ENCODE data around the gene RPL10. TPM values are rescaled to one million over a fixed set of nuclear protein-coding genes. Genes with fewer than 3 reads are reported as not detected.

The RPL10 gene
- total RNA-seq, 4 donors from 2014 or later, result 4,372 to 6,501 (median 5,244) TPM

GRCh38 chrX:154430916-154431315, 32.7 kb downstream of the RPL10 start:
- peak overlapping the region in 2 of 4 donors; percentile 59 for H3K27ac ChIP-seq
- peaks cover 0 to 23% (median 0%) of the 10 kb centered on the region in 4 donors for H3K4me1 ChIP-seq
- H3K27me3 ChIP-seq, result no peaks in the 10 kb centered on the region
- WGBS, 2 donors, result 57 to 61% methylated on average over 7 of the region's 7 CpGs
- no peaks in the 10 kb centered on the region for H3K9me3 ChIP-seq
- no peak for DNase-seq (ENCODE audit: low spot score in 2 of 2)
- H3K4me3 ChIP-seq, result no peak overlapping the region
- TF ChIP-seq, protein P1, sequence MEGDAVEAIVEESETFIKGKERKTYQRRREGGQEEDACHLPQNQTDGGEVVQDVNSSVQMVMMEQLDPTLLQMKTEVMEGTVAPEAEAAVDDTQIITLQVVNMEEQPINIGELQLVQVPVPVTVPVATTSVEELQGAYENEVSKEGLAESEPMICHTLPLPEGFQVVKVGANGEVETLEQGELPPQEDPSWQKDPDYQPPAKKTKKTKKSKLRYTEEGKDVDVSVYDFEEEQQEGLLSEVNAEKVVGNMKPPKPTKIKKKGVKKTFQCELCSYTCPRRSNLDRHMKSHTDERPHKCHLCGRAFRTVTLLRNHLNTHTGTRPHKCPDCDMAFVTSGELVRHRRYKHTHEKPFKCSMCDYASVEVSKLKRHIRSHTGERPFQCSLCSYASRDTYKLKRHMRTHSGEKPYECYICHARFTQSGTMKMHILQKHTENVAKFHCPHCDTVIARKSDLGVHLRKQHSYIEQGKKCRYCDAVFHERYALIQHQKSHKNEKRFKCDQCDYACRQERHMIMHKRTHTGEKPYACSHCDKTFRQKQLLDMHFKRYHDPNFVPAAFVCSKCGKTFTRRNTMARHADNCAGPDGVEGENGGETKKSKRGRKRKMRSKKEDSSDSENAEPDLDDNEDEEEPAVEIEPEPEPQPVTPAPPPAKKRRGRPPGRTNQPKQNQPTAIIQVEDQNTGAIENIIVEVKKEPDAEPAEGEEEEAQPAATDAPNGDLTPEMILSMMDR (IDR thresholded peaks at IDR 0.05), result no peak
- no peak for TF ChIP-seq POLR2A (IDR thresholded peaks at IDR 0.05)
- no peak for TF ChIP-seq EP300 (IDR thresholded peaks at IDR 0.05)
- peaks cover 0 to 40% (median 0%) of the 10 kb centered on the region in 3 donors for H3K36me3 ChIP-seq

GRCh38 chrX:154431341-154431740, 33.2 kb downstream of the RPL10 start:
- H3K4me1 ChIP-seq, result peaks cover 0 to 26% (median 0%) of the 10 kb centered on the region in 4 donors
- H3K36me3 ChIP-seq, result peaks cover 0 to 40% (median 0%) of the 10 kb centered on the region in 3 donors
- no peaks in the 10 kb centered on the region for H3K27me3 ChIP-seq
- whole genome bisulfite sequencing, 2 donors, result 64% methylated on average over 5 of the region's 5 CpGs
- TF ChIP-seq, protein P1 (IDR thresholded peaks at IDR 0.05), result no peak
- TF ChIP-seq EP300 (IDR thresholded peaks at IDR 0.05) (no peak), POLR2A (IDR thresholded peaks at IDR 0.05) (no peak)
- no peak for DNase-seq (ENCODE audit: low spot score in 2 of 2)
- H3K27ac ChIP-seq, result peak overlapping the region in 1 of 4 donors; percentile 59
- no peaks in the 10 kb centered on the region for H3K9me3 ChIP-seq
- no peak overlapping the region for H3K4me3 ChIP-seq

- Histone ChIP-seq H3K36me3 (peaks cover 0 to 40% (median 0%) of the 10 kb centered on the region in 3 donors), H3K27me3 (no peaks in the 10 kb centered on the region), H3K9me3 (no peaks in the 10 kb centered on the region), H3K4me1 (peaks cover 0 to 24% (median 0%) of the 10 kb centered on the region in 4 donors), H3K27ac (peak overlapping the region in 1 of 4 donors; percentile 33), H3K4me3 (no peak overlapping the region)
- no peak for DNase-seq (ENCODE audit: low spot score in 2 of 2)
- TF ChIP-seq EP300 (IDR thresholded peaks at IDR 0.05) (no peak), POLR2A (IDR thresholded peaks at IDR 0.05) (no peak)
- TF ChIP-seq, protein P1 (IDR thresholded peaks at IDR 0.05), result no peak
- 92 to 100% methylated on average over 2 to 4 of the region's 8 CpGs for WGBS, 2 donors
These were observed 34.0 kb downstream of the RPL10 start for GRCh38 chrX:154432210-154432609.

- TF ChIP-seq, protein P1 (IDR thresholded peaks at IDR 0.05), result no peak
- TF ChIP-seq POLR2A (IDR thresholded peaks at IDR 0.05), result no peak
- no peak for TF ChIP-seq EP300 (IDR thresholded peaks at IDR 0.05)
These were observed 35.4 kb downstream of the RPL10 start for GRCh38 chrX:154433605-154434004.

GRCh38 chrX:154434394-154435168, 36.4 kb downstream of the RPL10 start:
- Histone ChIP-seq H3K4me1 (peaks cover 0 to 31% (median 0%) of the 10 kb centered on the region in 4 donors), H3K4me3 (no peak overlapping the region), H3K27me3 (no peaks in the 10 kb centered on the region), H3K9me3 (no peaks in the 10 kb centered on the region), H3K27ac (no peak overlapping the region), H3K36me3 (peaks cover 0 to 40% (median 0%) of the 10 kb centered on the region in 3 donors)
- TF ChIP-seq, protein P1 (IDR thresholded peaks at IDR 0.05), result no peak
- TF ChIP-seq EP300 (IDR thresholded peaks at IDR 0.05), result no peak
- TF ChIP-seq POLR2A (IDR thresholded peaks at IDR 0.05), result no peak
- no peak for DNase-seq (ENCODE audit: low spot score in 2 of 2)
- WGBS, 2 donors, result 79 to 91% methylated on average over 4 to 7 of the region's 7 CpGs

More at GRCh38 chrX:154433605-154434004, 35.4 kb downstream of the RPL10 start:
- peaks cover 0 to 26% (median 0%) of the 10 kb centered on the region in 4 donors for H3K4me1 ChIP-seq
- no peak overlapping the region for H3K4me3 ChIP-seq
- no peaks in the 10 kb centered on the region for H3K9me3 ChIP-seq
- H3K27ac ChIP-seq, result no peak overlapping the region
- H3K27me3 ChIP-seq, result no peaks in the 10 kb centered on the region
- H3K36me3 ChIP-seq, result peaks cover 0 to 40% (median 0%) of the 10 kb centered on the region in 3 donors
- 86 to 100% methylated on average over 3 to 7 of the region's 7 CpGs for WGBS, 2 donors
- DNase-seq (ENCODE audit: low spot score in 2 of 2), result no peak

Data from tibial nerve (tissue), 4 donors.